GM21381 (cell line): ENCODE data around the gene TEX10.
"Not testable (repeated sequence)": the region's sequence is repeated elsewhere in the genome, so short reads cannot be mapped to it uniquely, and the experiment has no call there.

Source experiments
- ATAC-seq: cut with Tn5 transposase; IDR thresholded peaks from one replicate; pipeline ENCODE4 v1.9.1; 2021; ENCODE audit warnings: mild to moderate bottlenecking, moderate library complexity; ENCODE audit not compliant: unreplicated experiment

The TEX10 gene

DNA sequence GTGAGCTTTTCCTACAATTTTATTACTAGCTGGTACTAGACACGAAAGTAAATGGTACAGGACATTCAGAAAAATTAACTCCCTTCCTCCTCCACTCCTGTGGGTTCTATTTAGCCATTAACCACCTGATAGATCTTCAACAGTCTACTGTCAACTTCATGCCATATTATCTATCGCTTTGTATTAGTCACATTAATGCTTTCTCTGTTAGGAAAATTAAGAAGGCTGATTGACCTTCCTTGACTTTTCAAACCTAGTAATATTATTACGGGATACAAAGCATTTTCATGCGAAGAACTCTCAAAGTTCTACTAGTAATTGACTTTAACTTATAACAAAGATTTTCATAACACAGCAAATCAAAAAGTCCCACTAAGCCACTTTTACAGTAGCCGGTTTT is 1.2 kb downstream of the TEX10 start:
- ATAC-seq = no peak

DNA sequence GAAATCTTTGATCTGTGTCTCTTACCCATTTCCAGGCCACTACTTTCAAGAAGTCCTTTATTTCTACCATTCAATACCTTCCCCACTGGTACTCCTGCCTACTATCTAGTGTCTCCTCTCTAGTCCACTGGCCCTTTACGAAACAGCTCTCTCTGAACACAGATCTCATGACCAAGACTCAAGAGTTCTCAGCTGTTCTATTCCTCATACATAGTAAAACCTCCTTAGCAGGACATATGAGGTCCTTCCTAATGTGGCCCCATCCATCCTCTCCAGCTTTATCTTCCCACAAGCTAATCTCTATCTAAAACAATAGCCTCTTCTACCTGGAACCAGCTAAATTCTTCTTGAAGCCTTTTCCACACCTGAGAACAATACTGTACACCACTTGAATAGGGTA is 2.6 kb downstream of the TEX10 start:
- ATAC-seq = no peak

DNA sequence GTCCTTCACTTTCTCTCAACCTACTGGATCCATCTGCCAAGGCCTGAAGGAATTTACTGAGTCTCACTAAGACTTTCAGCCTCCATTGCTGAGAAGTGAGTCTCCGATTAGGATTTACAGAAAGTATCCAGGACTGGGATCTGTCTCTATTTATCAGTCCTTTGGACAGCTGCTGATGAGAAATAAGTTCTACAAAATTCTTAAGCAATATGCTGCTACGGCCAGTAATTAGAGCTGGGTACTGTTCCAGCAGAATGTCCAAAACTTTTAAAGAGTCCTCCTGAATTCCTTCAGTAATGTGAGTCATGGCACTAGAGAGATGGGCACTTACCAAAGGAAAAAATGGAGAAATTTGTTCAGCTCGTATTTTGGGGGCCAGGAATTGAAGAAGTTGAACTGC is 5.9 kb downstream of the TEX10 start:
- ATAC-seq = no peak

DNA sequence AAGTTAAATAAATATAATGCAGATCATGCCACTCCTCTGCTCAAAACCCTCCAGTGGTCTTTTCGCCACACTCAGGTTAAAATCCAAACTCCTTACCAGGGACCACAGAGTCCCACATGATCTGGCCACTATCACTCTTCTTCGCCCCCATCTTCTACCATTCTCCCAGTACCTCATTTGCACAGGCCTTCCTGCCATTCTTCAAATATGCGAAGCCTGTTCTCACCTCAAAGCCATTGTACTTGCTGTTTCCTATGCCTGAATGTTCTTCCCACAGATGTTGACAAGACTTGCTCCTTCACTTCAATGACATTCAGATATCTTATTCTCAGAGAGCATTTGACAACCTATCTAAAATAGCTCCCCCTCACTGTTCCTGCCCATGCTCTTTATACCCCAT is 10.9 kb downstream of the TEX10 start:
- ATAC-seq = no peak

DNA sequence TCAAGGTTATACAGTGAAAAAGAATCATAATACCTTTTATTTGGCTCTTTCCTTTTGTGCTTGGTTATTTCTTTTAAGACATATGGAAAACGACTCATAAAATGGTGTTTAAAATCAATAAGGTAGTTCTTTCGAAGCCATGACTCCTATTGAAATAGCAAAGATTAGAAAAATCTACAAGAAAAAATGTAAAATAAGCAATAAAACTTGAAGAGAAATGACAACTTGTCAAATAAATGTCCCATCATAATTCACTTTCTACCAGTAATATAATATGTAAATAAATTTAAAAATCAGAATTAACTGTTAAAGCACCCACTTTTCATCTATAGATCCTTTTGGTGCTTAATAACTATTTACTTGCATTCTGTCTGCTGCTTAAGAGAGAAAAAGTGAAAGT is 12.5 kb downstream of the TEX10 start:
- no peak for ATAC-seq

DNA sequence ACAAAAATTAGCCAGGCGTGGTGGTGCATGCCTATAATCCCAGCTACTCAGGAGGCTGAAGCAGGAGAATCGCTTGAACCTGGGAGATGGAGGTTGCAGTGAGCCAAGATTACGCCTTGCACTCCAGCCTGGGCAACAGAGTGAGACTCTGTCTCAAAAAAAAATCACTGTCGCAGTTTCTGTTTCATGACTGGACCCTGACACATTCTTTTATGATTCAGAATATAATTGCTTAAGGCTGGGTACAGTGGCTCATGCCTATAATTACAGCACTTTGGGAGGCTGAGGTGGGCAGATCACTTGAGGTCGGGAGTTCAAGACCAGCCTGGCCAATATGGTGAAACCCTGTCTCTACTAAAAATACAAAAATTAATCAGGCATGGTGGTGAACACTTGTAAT is 14.0 kb downstream of the TEX10 start:
- ATAC-seq = not testable (repeated sequence)

DNA sequence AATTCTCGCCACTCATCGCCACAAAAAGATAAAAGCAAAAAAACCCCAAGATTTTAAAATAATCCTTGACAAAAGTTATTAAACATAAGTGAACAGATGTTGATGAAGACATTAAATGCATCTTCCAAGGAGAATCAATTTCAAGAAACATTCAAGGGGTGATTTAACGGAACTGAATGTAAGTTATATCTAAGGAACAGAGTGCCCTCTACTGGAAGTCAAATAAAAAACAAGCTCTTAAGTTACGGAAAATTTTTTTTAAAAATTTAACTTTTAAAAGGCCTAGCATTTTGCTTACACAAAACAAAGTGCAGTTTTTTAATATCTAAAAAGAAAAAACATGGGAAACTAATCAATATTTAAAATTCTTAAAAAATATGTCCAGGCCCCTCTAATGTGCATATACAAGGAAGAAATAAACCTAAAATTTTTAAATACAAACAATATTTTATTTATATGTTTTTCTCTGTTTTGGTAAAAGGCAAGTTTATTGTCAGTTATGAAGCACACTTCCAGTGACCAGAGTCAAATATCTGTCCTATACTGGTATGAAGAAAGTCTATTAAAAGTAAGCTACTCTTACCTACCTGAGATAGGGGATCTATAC is 28.0 kb downstream of the TEX10 start:
- ATAC-seq = no peak

DNA sequence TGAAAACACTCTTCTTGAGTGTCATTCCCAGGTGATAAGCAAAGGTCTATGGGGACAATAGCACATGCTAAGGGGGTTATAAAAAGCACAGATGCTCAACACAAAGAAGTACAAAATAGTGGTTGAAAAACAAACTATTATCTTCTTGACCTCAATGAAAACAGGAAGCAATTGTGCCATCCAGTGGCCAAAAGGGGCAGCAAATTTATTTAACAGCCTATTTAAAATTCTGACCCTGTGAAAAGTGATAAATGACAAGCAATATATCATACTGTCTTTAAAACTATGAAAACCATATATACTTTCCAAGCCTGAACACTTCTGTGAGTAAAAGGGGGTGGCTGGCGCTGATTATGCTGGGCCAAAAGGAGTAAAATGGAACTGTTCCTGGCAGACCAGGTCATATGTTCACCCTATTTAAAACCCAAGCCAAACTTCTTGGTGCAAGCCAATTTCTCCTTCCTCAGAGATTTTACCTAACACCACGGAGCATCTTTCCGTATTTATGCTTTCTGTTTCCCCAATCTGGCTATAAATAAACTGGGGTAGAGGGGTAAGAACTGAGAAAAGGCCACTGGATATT is 29.7 kb downstream of the TEX10 start:
- no peak for ATAC-seq

DNA sequence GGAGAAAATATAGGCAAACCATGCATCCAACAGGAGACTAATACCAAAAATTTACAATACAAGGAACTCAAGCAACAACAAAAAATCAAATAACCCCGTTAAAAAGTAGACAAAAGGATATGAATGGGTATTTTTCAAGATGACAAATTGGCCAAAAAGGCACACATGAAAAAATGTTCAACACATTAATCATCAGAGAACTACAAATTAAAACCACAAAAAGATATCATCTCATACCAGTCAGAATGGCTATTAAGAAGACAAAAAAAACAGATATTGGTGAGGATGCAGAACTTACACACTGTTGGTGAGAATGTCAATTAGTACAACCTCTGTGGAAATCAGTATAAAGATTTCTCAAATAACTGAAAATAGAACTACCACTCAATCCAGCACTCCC is 35.0 kb downstream of the TEX10 start:
- ATAC-seq = no peak

DNA sequence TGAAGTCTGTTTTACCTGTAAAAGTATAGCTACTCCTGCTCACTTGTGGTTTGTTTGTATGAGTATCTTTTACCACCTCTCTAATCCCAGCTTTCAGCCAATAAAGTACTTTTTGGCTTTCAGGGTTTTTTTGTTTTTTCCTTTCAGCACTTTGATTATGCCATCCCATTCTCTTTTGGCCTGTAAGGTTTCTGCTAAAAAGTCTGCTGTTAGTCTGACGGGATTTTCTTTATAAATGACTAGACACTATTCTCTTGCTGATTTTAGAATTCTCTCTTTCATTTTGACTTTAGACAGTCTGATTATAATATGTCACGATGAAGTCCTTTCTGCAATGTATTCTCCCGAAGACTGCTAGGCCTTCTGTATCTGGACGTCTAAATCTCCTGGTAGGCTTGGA is 37.2 kb downstream of the TEX10 start:
- no peak for ATAC-seq

DNA sequence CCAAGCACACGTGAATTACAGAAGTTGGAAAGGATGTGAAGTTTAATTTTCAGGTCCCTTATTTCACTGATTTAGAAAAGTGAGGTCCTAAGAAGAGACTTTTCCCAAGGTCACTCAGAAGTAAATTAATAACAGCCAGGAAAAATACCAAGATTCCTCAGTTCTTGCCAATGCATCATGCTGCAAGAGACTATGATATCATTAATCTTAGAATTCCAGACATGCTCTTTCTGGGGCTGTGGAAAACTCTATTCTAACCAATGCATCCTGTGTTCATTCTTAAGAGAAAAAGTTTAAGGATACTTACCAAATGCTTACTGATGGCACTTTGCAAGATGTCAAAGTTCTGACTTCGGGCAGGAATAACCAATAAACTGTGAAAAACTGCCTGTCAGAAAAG is 42.8 kb downstream of the TEX10 start:
- no peak for ATAC-seq

DNA sequence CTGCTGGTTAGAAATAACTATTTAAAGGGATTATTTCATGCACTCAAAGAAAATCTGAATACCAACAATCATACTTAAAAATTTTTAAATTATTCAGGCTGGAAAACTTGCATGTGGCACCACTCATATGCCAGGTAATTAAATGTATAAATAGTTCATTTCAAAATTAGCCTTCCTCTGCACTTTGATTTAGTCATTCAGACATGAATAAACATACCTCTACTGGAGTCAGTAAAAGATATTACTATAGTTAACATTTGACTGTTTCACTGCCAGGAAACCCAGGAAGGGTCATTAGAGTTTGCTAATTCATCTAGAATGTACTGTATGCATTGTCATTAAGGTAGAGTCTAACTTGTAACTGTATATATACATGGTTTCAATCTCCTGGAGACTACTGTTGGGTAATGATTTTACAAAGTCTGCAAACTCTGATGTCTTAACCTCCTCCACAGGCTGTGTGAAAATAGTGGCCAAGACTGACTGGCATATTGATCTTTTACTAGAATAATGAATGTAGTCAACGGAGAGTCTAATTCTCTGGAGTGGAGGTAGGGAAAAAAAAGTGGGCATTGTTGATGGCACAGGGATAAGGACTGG is 43.7 kb downstream of the TEX10 start:
- ATAC-seq = no peak

DNA sequence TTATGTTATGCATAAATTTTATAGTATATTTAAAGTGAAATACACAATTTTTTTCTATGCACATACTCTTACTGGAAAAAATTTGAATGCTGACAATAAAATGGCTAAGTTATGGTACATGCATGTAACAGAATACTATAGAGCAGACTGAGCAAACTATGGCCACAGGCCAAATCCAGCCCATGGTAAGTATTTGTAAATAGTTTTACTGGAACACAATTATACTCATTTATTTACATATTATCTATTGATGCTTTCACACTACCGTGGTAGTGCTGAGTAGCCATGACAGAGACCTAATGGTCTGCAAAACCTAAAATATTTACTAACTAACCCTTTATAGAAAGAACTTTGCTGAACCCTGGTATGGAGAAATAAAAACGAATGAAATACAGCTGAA is 45.7 kb downstream of the TEX10 start:
- no peak for ATAC-seq

DNA sequence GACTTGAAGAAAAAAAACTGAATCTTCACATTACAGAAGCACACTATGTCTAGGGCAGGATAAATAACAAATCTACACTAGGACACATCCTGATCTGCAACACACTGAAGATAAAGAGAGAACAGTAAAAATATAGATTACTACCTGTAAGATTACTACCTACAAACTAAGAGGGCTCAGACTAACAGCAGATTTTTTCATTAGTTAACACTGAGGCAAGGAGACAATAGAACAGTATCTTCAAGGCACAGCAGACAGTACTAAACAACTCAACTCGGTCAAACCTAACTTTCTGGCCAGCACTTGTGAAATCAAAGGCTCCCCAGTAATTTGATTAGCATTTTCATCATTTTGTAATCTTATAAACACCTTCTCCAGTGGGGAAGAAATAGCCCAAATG is 46.5 kb downstream of the TEX10 start:
- ATAC-seq = no peak

DNA sequence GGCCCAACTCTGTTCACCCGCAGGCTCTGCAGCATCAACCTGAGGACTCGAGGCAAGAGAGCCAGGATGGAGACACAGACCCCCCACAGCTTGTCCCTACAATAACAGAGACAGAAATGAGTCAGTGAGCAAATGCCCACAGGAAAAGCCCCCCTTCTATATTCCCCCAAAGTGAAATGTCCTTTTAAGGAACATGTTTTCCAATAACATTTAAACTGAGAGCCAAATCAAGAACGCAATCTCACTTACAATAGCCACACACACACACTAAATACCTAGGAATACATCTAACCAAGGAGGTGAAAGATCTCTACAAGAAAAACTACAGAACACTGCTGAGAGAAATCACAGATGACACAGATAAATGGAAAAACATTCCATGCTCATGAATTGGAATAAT is 49.0 kb downstream of the TEX10 start:
- ATAC-seq = no peak

DNA sequence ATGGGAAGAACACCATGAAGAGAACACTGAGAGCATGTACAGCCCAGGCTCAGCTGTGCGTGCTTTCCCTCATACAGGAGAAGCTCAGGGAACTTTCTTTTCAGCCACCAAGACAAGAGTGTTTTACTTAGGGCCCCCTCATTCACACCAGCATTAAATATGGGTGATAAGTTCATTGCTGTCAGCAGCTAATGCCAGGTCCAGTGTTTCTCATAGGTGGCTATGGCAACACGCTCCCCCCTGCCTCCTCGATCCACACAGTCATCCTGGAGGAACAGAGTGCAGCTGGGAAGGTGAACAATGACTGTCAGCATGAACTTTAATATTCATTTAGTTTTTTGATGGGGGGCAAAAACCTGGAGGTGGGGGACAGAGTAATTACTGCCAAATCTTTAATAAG is 54.4 kb downstream of the TEX10 start:
- ATAC-seq = no peak

DNA sequence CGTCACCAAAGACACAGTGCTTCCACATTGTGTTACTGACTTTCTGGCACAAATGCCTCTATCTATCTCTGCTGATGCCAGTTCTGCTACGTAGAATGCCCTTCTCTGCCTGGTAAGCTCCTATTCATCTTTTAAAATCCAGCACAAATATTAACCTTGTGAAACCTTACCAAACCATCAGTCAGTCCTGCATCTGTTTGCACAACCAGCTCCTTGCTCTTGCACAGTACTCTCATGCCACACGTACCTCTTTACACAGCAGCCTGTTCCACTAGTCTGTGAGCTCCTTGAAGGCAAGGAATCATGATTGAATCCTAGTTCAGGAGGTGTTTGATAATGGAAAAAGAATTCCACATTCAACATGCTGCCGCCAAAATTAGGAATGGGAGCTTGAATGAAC is 56.3 kb downstream of the TEX10 start:
- ATAC-seq = no peak

DNA sequence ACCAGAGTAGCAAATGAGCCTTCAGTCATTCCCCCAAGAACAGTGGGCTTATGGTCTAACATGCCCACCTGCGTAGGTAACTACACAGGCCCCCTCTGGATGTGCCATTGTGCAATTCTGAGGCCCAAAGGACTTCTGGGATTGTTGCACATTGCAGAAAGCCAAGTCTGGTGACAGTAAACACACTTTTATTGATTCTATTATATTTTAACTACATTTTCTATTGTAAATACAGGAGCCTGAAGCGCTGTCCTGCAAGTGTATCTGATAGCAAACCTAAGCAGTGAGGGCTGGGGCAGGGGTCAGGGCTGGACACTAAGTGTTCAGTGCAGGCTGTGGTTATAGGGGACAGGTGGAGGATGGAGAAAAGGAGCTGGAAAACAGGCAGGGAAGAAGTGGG is 57.5 kb downstream of the TEX10 start:
- no peak for ATAC-seq

DNA sequence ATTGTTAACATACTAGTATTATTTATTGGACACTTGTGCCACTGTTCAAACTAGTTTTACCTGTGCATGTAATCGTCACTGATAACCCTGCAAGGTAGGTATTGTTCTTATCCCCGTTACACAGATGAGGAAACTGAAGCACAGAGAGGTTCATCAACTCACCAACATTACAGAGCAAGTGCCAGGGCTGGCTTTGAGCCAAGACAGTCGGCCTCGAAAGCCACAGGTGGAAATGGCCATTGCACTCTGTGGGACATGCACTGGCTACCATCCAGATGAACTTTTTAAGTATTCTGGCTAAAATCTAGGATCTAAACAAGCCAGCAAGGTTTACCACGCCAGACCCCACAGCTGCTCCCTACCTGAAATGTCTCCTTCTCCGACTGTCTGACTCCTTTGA is 57.9 kb downstream of the TEX10 start:
- ATAC-seq = no peak

DNA sequence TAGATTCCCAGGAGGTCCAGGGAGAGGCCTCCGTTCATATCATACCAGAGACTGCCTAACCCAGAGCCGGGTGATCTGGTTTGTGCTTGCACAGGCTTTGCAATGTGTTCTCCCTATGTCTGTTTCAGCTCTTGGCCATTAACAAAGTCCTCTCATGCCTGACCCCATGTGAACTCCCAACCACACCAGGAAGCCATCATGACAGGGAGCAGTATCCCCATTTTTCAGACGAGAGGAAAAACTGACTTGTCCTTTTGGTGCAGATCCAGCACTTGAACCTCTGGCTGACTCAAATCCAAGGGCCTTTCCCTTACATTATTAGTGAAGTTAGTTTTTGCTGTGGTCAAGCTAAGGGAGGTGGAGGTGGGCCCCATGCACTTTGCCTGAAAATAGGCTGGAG is 58.4 kb downstream of the TEX10 start:
- ATAC-seq = no peak

DNA sequence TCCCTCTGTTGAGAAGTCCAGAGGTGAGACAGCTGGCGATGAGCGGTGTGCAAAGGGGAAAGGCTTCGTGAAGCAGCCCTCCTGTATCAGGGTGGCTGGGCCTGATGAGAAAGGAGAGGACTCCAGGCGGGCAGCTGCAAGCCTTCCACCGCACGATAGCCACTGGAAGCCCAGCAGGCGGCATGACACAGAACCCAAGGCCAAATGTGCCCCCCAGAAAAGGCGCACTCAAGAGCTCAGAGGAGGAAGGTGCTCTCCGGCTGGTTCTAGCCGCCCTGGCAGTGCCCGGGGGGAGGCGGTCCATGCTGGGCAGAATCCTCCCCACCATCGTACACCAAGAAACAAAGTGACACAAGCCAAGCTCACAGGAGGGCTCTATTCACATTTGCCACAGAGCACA is 60.3 kb downstream of the TEX10 start:
- ATAC-seq = no peak

DNA sequence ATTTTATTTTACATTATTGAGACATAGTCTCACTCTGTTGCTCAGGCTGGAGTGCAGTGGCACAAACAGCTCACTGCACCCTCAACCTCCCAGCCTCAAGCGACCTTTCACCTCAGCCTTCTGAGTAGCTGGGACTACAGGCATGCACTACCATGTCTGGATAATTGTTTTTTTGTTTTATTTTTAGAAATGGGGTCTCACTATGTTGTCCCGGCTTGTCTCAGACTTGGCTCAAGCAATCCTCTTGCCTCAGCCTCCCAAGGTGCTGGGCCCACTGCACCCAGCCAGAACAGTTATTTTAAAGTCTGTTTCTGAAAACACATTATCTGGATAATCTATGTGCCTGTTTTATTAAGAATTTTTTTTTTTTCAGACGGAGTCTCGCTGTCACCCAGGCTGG is 62.0 kb downstream of the TEX10 start:
- no peak for ATAC-seq

DNA sequence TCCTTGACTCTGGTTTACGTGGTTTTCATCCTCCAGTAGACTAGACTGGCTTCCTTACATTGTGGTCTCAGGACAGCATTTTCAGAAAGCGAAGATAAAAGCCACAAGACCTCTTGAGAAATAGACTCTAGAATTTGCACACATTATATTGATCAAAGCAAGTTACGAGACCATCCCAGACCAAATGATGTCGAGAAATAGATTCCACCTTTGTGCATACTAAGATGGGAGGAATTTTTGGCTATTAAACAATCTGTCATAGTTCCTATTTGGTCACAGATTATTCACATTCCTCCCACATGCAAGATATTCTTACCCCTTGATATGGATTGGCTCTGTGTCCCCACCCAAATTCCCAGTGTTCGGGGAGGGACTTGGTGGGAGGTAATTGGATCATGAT is 65.6 kb downstream of the TEX10 start:
- no peak for ATAC-seq
